Measurements from ENCODE around the gene MASP2.

DNA sequence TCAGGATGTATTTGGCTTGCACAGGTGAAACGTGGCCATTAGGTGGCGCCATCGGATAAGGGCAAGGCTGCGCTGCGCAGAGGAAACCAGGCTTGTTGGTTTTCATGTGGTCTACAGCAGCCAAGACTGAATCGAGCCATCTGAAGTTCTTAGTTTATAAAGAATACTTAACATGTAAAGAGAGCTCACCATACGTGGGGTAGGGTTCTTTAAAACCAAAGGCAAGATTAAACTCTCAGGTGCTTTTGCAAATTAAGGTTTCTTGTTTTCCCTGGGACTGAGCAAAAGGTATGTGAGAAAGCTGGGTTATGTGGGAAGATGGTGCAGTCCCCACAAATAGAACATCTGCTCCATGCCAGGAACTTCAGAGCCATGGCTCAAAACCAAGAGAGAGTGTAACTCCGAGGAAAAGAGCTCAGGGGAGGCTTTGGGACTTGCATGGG lies 9.3 kb downstream of the MASP2 start:
- TF ChIP-seq CTCF (IDR thresholded peaks at IDR 0.05), result peak; percentile 89 to 97 (median 94)
- no peak for TF ChIP-seq POLR2A (IDR thresholded peaks at IDR 0.05)
- TF ChIP-seq EP300 (IDR thresholded peaks at IDR 0.05), result no peak

Data from tibial nerve (tissue), 4 donors.